Measurements from ENCODE around the gene OSBPL6. TPM values are rescaled to one million over a fixed set of nuclear protein-coding genes. Genes with fewer than 3 reads are reported as not detected.

OSBPL6 gene
- total and polyA plus RNA-seq, 9 of the 15 experiments (the other 6 are each of a cell fraction or from before 2014, with no cell fraction given): 3.4 to 12.7 (median 9.3) TPM

DNA sequence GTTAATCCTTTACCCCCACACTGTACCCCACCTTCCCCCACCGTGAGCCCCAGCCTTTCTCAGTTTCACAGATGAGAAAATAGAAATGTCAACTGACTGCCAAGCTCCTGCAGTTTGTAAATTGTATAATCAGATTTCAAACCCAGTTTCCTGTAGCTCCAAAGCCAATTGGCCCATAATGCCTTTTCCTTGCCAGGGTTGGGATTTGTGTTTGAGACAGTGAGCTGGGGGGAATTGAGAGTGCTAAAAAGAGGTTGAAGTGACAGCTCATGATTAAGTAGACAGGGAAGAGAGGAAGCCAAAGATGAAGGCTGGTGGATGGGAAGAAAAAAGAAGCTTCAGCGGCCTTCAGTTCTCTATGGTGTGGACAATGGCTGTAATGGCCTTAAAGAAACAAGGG is 10.7 kb downstream of the OSBPL6 start:
- TF ChIP-seq STAT5A (IDR thresholded peaks at IDR 0.05; ENCODE audit: borderline replicate concordance, low read length): no peak
- TF ChIP-seq MEIS2 (IDR thresholded peaks at IDR 0.05; ENCODE audit: partially characterized antibody): peak; percentile 19
- no peak for FAIRE-seq
- BruUV-seq (replicated peaks): no TSS peak
- WGBS (ENCODE audit: insufficient coverage, low coverage, missing lambda C conversion rate): 13% methylated on average over 2 of the region's 2 CpGs
- ChIA-PET POLR2A (interaction anchor here (1.2 kb wide), 1 partner anchor 10 kb away, joined by 5 read pairs; no protein-coding TSS in a partner anchor), CTCF (ENCODE audit: low intra/inter-chr PET ratio) (no interaction called here)
- no peaks in the 10 kb centered on the region for H3K9me3 ChIP-seq (replicated peaks; ENCODE audit: control insufficient read depth, insufficient read depth, low read depth, low read length)
- DNase-seq (ENCODE audit: extremely low read depth in 1 of 4, low spot score in 3 of 4): no peak
- no peak overlapping the region for H3K9ac ChIP-seq (ENCODE audit: insufficient read depth in 1 of 2, low read depth in 2 of 2, low read length in 2 of 2)
- H3K4me3 ChIP-seq: no peak overlapping the region
- no peaks in the 10 kb centered on the region for H3K9me1 ChIP-seq (ENCODE audit: control insufficient read depth, insufficient read depth, low read length)
- 0 out of 2 replicates have a peak, but pooled peaks cover 4% of the 10 kb centered on the region for H4K20me1 ChIP-seq (replicated peaks; ENCODE audit: control insufficient read depth, insufficient read depth, low read length)
- in situ Hi-C loops (cut with MboI) (no loop called here), intact Hi-C loops (cut with micrococcal nuclease) (loop anchor here (1.0 to 5.0 kb wide), 3 partner anchors 37 to 223 kb away; partner anchors contain the start of gene RBM45)
- no peaks in the 10 kb centered on the region for H3K36me3 ChIP-seq (ENCODE audit: control insufficient read depth, insufficient read depth, low read length)
- H3K4me2 ChIP-seq (ENCODE audit: insufficient read depth, low read length): no peak overlapping the region
- peaks cover 3% of the 10 kb centered on the region; the same call in 1 of the 3 replicates for H3K79me2 ChIP-seq (ENCODE audit: control insufficient read depth, insufficient read depth, low read length)
- H3K27me3 ChIP-seq (ENCODE audit: control insufficient read depth in 2 of 2, insufficient read depth in 2 of 2, low read length in 2 of 2): no peaks in the 10 kb centered on the region; a peak in 2 of 5 replicates
- no peak; the same call in 2 of the 3 replicates for ATAC-seq
- no peak overlapping the region for H3K27ac ChIP-seq (ENCODE audit: extremely low read depth, low read depth, low read length)
- peaks cover 3 to 13% of the 10 kb centered on the region in 2 experiments; a peak in 3 of 5 replicates for H3K4me1 ChIP-seq (replicated peaks in 1 of 2; ENCODE audit: control insufficient read depth in 2 of 2, insufficient read depth in 2 of 2, low read length in 2 of 2)
- H2AFZ ChIP-seq (ENCODE audit: low read depth, low read length): no peak overlapping the region

DNA sequence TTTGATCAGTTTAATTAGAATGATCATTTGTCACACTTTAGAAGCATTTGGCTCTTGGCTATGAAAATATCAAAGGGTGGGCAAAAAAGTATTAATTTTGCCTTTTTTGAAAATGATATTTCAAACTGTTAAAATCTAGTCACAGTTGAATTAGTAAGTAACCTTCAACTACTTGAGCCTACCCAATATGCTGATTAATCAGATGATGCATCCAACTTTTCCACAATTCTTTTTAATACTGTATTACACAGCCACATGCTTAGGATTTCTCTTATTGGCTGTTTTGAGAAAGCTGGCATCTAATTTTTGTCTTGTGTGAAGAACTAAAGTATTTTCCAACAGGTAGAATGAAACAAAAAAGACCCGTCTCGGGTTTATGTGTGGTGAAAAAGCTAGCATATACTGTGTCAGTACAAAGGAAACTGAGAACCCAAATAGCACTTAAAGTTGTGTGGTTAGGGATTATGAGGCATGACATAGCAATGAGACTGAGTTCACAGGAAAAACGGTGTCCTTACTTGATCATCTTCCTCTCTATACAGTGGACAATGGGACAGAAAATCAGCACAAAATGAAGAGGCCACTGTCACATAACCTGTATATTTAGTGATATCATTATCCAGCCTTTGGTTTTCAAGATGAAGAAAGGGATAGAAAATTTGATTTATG is 11.7 kb downstream of the OSBPL6 start:
- H2AFZ ChIP-seq (ENCODE audit: low read depth, low read length): 0 out of 2 replicates have a peak overlapping the region, but pooled peaks have one; percentile 1
- no peak overlapping the region for H3K4me2 ChIP-seq (ENCODE audit: insufficient read depth, low read length)
- no peaks in the 10 kb centered on the region for H3K9me1 ChIP-seq (ENCODE audit: control insufficient read depth, insufficient read depth, low read length)
- 21% methylated on average over 3 of the region's 3 CpGs for WGBS (ENCODE audit: insufficient coverage, low coverage, missing lambda C conversion rate)
- in situ Hi-C loops (cut with MboI) (no loop called here), intact Hi-C loops (cut with micrococcal nuclease) (loop anchor here (1.0 to 5.0 kb wide), 3 partner anchors 36 to 224 kb away; partner anchors contain the start of gene RBM45)
- 0 out of 4 replicates have a peak overlapping the region, but pooled peaks of 1 of the 2 experiments have one; percentile 5 for H3K9ac ChIP-seq (ENCODE audit: insufficient read depth in 1 of 2, low read depth in 2 of 2, low read length in 2 of 2)
- no peak for FAIRE-seq
- no peaks in the 10 kb centered on the region; a peak in 1 of 5 replicates for H3K27me3 ChIP-seq (ENCODE audit: control insufficient read depth in 2 of 2, insufficient read depth in 2 of 2, low read length in 2 of 2)
- H3K4me1 ChIP-seq (replicated peaks in 1 of 2; ENCODE audit: control insufficient read depth in 2 of 2, insufficient read depth in 2 of 2, low read length in 2 of 2): peaks cover 0 to 13% of the 10 kb centered on the region in 2 experiments; a peak in 2 of 5 replicates
- H3K36me3 ChIP-seq (ENCODE audit: control insufficient read depth, insufficient read depth, low read length): no peaks in the 10 kb centered on the region
- POLR2A ChIA-PET: interaction anchor here (0.6 kb wide), 1 partner anchor 21 kb away, joined by 3 read pairs; no protein-coding TSS in a partner anchor
- no peaks in the 10 kb centered on the region for H3K9me3 ChIP-seq (replicated peaks; ENCODE audit: control insufficient read depth, insufficient read depth, low read depth, low read length)
- H3K79me2 ChIP-seq (ENCODE audit: control insufficient read depth, insufficient read depth, low read length): peaks cover 3% of the 10 kb centered on the region; the same call in 1 of the 3 replicates
- no peak overlapping the region for H3K4me3 ChIP-seq
- no peak overlapping the region for H3K27ac ChIP-seq (ENCODE audit: extremely low read depth, low read depth, low read length)
- DNase-seq (ENCODE audit: extremely low read depth in 1 of 4, low spot score in 3 of 4): no peak
- ATAC-seq: peak; percentile 73
- H4K20me1 ChIP-seq (replicated peaks; ENCODE audit: control insufficient read depth, insufficient read depth, low read length): 0 out of 2 replicates have a peak, but pooled peaks cover 4% of the 10 kb centered on the region
- BruUV-seq (replicated peaks): no TSS peak
- CTCF ChIA-PET (ENCODE audit: low intra/inter-chr PET ratio): interaction anchor here (0.6 kb wide), 1 partner anchor 62 kb away, joined by 4 read pairs; no protein-coding TSS in a partner anchor
- TF ChIP-seq POLR2H (tag; IDR thresholded peaks at IDR 0.05; ENCODE audit: low read depth) (no peak), FOXM1 (IDR thresholded peaks at IDR 0.05; ENCODE audit: low read depth) (no peak), FOXM1 (CRISPR knock-in tag; IDR thresholded peaks at IDR 0.05; ENCODE audit: low read depth) (no peak), JUNB (CRISPR knock-in tag; conservative IDR thresholded peaks at IDR 0.05) (no peak)
